ENCODE measurements around the gene USP9X.

The USP9X gene

GRCh38 chrX:41121766-41122165 is 36.5 kb downstream of the USP9X start:
- in situ Hi-C loops (cut with MboI; ENCODE audit: low sequenced_read_pairs) = loop anchor here (25.0 kb wide), 1 partner anchor 259 kb away; no protein-coding TSS in a partner anchor

DNA sequence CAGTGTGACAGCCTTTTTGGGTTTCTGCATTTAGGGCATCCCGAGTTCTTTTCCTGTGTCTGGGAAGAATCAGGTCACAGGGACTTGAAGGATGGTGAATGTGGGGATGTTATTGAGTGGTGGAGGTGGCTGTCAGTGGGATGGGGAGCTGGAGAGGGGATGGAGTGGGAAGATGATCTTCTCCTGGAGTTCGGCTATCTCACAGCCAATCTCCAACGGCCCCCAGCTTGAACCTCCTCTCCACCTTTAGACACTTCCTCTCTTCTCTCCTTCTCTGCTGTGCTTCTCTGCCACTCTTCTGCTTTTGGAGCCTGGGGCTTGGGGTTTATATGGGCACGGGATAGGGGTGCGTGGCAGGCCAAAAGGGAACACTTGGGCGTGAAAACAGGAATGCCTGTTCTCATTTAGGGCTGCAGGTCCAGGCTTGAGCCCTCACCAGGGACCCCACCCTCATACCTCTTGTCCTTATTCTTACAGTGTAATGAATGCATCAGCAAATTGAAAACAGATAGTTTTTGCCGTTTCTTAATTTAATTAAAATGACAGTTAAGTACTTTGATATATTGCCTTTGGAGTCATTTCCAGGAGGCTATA is 37.5 kb downstream of the USP9X start:
- in situ Hi-C loops (cut with MboI; ENCODE audit: low sequenced_read_pairs) = loop anchor here (25.0 kb wide), 1 partner anchor 260 kb away; no protein-coding TSS in a partner anchor

DNA sequence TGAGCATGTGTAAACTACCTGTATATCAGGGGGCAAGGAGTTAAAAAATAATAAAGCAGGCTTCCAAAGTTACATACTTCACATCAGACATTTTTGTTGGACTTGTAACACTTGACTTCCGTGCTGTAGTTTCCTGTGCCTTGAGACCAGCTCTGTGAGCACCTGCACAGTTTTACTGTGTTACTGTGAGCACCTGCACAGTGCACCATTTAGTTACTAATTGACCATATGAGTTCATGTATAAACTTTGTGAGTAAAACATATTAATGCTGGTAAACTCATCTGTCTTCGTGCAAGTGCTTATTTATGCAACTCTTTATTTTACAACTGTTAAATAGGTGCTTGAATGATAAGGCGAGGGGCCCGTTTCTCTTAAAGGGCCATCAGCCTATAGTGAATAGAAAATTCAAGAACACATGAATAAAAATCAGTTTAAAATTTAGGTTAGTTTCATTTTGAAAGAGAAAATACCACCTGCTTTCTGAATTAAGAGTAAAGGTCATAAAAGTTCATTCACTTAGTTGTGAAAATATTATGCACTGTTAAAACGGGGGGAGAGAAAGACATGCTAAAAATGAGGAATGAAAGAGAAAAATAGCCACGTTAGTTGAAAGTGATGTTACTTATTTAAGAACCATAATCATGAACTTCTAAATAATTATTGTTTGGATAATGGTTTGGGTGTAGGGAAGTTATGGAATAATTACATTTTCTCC is 42.4 kb downstream of the USP9X start:
- in situ Hi-C loops (cut with MboI; ENCODE audit: low sequenced_read_pairs) = no loop called here

GRCh38 chrX:41128955-41129354 is 43.7 kb downstream of the USP9X start:
- in situ Hi-C loops (cut with MboI; ENCODE audit: low sequenced_read_pairs) = no loop called here

DNA sequence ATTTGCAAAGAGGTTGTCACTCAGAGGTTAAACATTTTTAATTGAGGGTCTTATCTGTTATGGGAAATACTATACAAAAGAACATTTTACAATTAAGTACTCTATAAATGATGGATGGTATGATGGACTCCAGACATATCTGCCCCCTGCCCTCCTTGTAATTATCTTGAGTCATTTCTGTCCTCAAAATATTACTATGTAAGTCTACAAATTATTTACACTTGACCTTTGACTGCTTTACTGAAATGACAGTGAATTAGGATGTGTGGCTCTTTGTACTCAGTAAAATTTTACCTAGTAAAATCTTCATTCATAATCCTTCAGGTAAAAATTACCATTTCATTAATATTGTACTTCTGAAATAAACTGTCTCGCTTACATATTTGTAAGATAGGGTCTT is 46.5 kb downstream of the USP9X start:
- in situ Hi-C loops (cut with MboI; ENCODE audit: low sequenced_read_pairs) = no loop called here

GRCh38 chrX:41133551-41133950 is 48.3 kb downstream of the USP9X start:
- in situ Hi-C loops (cut with MboI; ENCODE audit: low sequenced_read_pairs) = no loop called here

GRCh38 chrX:41137589-41137988 is 52.3 kb downstream of the USP9X start:
- in situ Hi-C loops (cut with MboI; ENCODE audit: low sequenced_read_pairs) = no loop called here

- in situ Hi-C loops (cut with MboI; ENCODE audit: low sequenced_read_pairs) = no loop called here
These were observed 57.1 kb downstream of the USP9X start for GRCh38 chrX:41142130-41142910.

- in situ Hi-C loops (cut with MboI; ENCODE audit: low sequenced_read_pairs) = no loop called here
These were observed 59.6 kb downstream of the USP9X start for GRCh38 chrX:41144873-41145272.

DNA sequence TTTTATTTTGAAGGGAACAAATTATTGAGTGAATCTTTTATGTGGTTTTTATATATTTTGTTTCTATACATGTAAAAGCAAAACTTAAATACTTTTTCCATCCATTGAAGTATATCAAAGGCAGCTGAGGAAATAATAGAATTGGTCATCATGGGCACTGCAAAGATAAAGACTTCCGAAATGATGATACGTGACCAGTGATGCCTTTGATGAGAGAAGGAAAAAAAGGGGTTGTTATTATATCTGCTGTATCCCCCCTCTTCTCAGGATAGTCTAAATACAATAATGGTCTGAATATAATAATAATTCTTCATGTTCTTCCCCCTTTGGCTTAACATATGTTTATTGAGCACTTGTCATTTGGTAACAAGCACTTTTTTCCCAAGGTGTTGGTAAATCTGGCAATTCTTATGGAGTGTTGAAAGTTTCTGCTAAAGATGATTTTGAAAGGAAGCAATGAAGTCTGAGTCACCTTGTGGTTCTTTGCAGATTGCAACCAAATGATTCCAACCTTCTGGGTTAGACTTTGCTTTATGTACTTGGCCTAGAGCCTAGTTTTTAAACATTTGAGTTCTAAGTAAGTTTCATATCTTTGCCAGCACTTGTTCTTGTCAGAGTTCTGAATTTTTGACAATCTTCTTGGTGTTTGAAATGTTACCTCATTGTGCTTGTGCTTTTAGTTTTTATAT is 60.8 kb downstream of the USP9X start:
- in situ Hi-C loops (cut with MboI; ENCODE audit: low sequenced_read_pairs) = no loop called here

DNA sequence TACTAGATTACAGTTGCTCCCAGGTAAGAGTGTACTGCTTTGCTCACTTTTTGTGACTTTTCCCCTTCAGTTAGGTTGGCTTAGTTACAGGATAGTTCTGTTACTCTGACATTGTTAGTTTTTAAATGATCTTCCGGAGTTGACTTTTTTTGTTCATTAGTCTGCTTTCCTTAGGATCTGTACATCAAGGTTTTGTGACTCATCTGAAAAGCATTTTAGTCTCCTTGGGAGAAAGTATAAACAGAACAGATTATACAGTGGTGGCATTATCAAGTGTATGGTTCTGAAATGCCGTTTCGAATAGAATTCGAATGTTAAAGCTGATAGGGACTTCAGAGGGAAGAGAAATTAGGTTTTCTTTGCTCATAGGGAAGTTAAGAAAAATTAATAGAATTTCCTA is 63.3 kb downstream of the USP9X start:
- in situ Hi-C loops (cut with MboI; ENCODE audit: low sequenced_read_pairs) = no loop called here

DNA sequence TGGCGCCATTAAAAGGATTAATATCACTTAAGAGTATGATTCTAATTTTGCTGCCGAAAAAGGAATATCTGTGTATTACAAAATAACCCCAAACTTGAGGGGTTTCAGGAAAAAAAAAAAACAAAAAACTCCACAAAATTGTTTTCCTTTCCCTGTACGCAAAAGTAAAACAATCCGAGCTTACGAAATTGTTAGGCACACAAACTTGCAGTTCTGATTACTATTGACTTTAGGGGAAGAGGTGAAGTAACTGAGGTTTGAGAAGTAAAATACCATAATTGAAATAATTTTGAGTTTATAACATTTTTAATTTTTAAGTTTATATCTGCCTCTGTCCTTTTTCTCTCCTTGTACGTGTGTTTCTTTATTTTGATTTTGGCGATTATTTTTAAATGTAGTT is 64.8 kb downstream of the USP9X start:
- in situ Hi-C loops (cut with MboI; ENCODE audit: low sequenced_read_pairs) = loop anchor here (25.0 kb wide), 1 partner anchor 463 kb away; no protein-coding TSS in a partner anchor

- in situ Hi-C loops (cut with MboI; ENCODE audit: low sequenced_read_pairs) = loop anchor here (25.0 kb wide), 1 partner anchor 464 kb away; no protein-coding TSS in a partner anchor
These were observed 66.5 kb downstream of the USP9X start for GRCh38 chrX:41151726-41152125.

- in situ Hi-C loops (cut with MboI; ENCODE audit: low sequenced_read_pairs) = loop anchor here (25.0 kb wide), 1 partner anchor 465 kb away; no protein-coding TSS in a partner anchor
These were observed 67.0 kb downstream of the USP9X start for GRCh38 chrX:41152221-41152620.

- in situ Hi-C loops (cut with MboI; ENCODE audit: low sequenced_read_pairs) = loop anchor here (25.0 kb wide), 1 partner anchor 466 kb away; no protein-coding TSS in a partner anchor
These were observed 68.2 kb downstream of the USP9X start for GRCh38 chrX:41153448-41153847.

GRCh38 chrX:41153957-41154356 is 68.7 kb downstream of the USP9X start:
- in situ Hi-C loops (cut with MboI; ENCODE audit: low sequenced_read_pairs) = loop anchor here (25.0 kb wide), 1 partner anchor 467 kb away; no protein-coding TSS in a partner anchor

DNA sequence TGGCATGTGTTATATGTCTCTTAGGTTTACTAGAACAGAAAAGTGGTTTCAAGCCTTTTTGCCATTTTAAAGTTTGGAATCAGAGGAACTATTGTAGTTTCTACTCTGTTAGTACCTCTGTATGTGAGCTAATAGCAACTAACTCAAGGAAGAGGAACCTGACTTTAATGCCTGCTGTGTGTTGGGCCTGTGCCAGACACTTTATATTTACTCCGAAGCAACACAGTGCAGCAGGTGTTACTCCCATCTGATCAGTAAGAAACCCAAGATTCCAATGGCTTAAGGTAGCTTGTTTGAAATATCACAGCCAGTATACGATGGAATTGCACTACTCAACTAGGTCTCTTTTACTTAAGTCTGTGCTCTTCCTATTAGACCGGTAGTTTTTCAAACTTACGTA is 79.2 kb downstream of the USP9X start:
- in situ Hi-C loops (cut with MboI; ENCODE audit: low sequenced_read_pairs) = loop anchor here (25.0 kb wide), 1 partner anchor 477 kb away; no protein-coding TSS in a partner anchor

GRCh38 chrX:41167888-41168287 is 82.6 kb downstream of the USP9X start:
- in situ Hi-C loops (cut with MboI; ENCODE audit: low sequenced_read_pairs) = loop anchor here (25.0 kb wide), 1 partner anchor 481 kb away; no protein-coding TSS in a partner anchor

DNA sequence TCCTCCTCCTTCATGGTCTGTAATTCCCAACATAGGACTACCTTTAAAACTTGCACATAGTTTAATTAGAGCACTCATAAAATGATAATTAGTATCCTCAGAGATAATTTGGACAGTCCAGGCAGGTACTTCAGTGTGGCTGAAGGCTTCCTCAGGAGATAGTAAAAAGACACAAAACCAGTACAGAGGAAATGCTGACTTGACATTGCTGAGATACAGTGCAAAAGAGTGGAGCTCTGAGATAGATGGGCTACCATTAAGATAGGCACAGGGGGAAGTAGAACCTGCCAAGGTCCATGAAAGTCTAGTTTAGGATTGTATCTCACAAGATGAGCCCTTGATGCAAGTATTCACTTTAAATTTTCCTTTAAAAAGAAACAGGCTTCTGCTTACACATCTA is 91.0 kb downstream of the USP9X start:
- in situ Hi-C loops (cut with MboI; ENCODE audit: low sequenced_read_pairs) = no loop called here

DNA sequence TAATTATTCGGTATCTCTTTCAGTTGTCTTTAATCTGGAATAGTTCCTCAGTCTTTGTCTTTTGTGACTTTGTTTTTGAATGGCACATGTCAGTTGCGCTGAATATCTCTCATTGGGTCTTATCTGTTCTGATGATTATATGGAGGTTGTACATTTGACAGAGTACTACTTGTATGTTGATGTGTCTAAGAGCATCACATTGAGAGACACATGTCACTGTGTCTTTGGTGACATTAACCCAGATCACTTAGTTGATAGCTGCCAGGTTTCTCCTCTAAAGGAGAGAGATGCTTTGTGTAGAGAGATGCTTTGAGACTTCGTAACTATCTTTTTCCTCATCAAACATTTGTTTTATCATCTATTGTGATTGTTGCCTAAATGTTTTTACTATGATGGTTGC is 92.1 kb downstream of the USP9X start:
- in situ Hi-C loops (cut with MboI; ENCODE audit: low sequenced_read_pairs) = no loop called here

GRCh38 chrX:41178201-41178600 is 93.0 kb downstream of the USP9X start:
- in situ Hi-C loops (cut with MboI; ENCODE audit: low sequenced_read_pairs) = no loop called here

Measured in HL-60/S4 treated with phorbol 12-myristate 13-acetate at 8.2 ng/mL for 4 days and 3 days (cell line).